HG03439 (cell line): ENCODE data around the gene SPEM1.
"Not testable (repeated sequence)": the region's sequence is repeated elsewhere in the genome, so short reads cannot be mapped to it uniquely, and the experiment has no call there.

ENCODE experiments used
- ATAC-seq: cut with Tn5 transposase; IDR thresholded peaks from one replicate; pipeline ENCODE4 v1.9.1; 2021; ENCODE audit warnings: mild to moderate bottlenecking, moderate library complexity; ENCODE audit not compliant: unreplicated experiment

The SPEM1 gene

GRCh38 chr17:7467498-7467897, 47.4 kb downstream of the SPEM1 start:
- no peak for ATAC-seq

GRCh38 chr17:7468290-7468689, 48.2 kb downstream of the SPEM1 start:
- no peak for ATAC-seq

GRCh38 chr17:7468804-7469389, 48.8 kb downstream of the SPEM1 start:
- ATAC-seq, result no peak

GRCh38 chr17:7469843-7470242, 49.7 kb downstream of the SPEM1 start:
- not testable (repeated sequence) for ATAC-seq

- ATAC-seq, result not testable (repeated sequence)
These were observed 50.4 kb downstream of the SPEM1 start for GRCh38 chr17:7470457-7470973.
